ENCODE results near the gene NACC2.

GRCh38 chr9:136144450-136144849, 49.4 kb upstream of the NACC2 start:
- no peak for TF ChIP-seq CREB3 (tag; conservative IDR thresholded peaks at IDR 0.05; ENCODE audit: low read depth)
- TF ChIP-seq CTCF (IDR thresholded peaks at IDR 0.05 in 2 of 3, conservative IDR thresholded peaks at IDR 0.05 in 1 of 3; ENCODE audit: insufficient read depth in 2 of 3, low read depth in 1 of 3, low read length in 3 of 3) = no peak
- no peak for TF ChIP-seq MCM7 (IDR thresholded peaks at IDR 0.05)
- TF ChIP-seq ZHX1 (conservative IDR thresholded peaks at IDR 0.05; ENCODE audit: low read length) = no peak
- no peak for TF ChIP-seq ELK1 (CRISPR knock-in tag; IDR thresholded peaks at IDR 0.05)
- no peak for TF ChIP-seq MAZ (CRISPR knock-in tag; conservative IDR thresholded peaks at IDR 0.05 in 1 of 2, IDR thresholded peaks at IDR 0.05 in 1 of 2)
- TF ChIP-seq GTF2F1 (IDR thresholded peaks at IDR 0.05; ENCODE audit: low read depth, low read length) = no peak
- no peak for TF ChIP-seq ZNF785 (CRISPR knock-in tag; IDR thresholded peaks at IDR 0.05)
- TF ChIP-seq HDAC2 (IDR thresholded peaks at IDR 0.05) = no peak
- TF ChIP-seq RB1 (IDR thresholded peaks at IDR 0.05; ENCODE audit: low read depth) = no peak
- no peak for TF ChIP-seq ZBTB12 (CRISPR knock-in tag; IDR thresholded peaks at IDR 0.05)

All from K562 (cell line).